D721Med (cell line): Measurements from ENCODE around the gene TSPEAR.
"Not testable (repeated sequence)": the region's sequence is repeated elsewhere in the genome, so short reads cannot be mapped to it uniquely, and the experiment has no call there.

ENCODE experiments used
- DNase-seq: peaks from one replicate; pipeline ENCODE4 v3.0.0; 2011; ENCODE audit warnings: low spot score; ENCODE audit not compliant: insufficient read length
- FAIRE-seq: peaks from 2 replicates; lab custom pipeline; 2011; peaks lifted over from hg19 to GRCh38; lab: Jason Lieb, UNC
- CTCF ChIP-seq: IDR thresholded peaks from 2 replicates; pipeline ENCODE4 v1.5.1; 2012; ENCODE audit warnings: mild to moderate bottlenecking, control low read depth; ENCODE audit not compliant: insufficient read depth; ENCODE audit errors: missing control alignments

TSPEAR gene

GRCh38 chr21:44484498-44485253 is 226.7 kb downstream of the TSPEAR start:
- DNase-seq (no peak), FAIRE-seq (no peak)
- TF ChIP-seq CTCF, result no peak

- FAIRE-seq (no peak), DNase-seq (no peak)
- no peak for TF ChIP-seq CTCF
These were observed 227.8 kb downstream of the TSPEAR start for GRCh38 chr21:44483288-44484237.

GRCh38 chr21:44482581-44483287 is 228.6 kb downstream of the TSPEAR start:
- DNase-seq (no peak), FAIRE-seq (no peak)
- TF ChIP-seq CTCF, result no peak

- TF ChIP-seq CTCF, result no peak
- FAIRE-seq, result no peak
- no peak for DNase-seq
These were observed 230.9 kb downstream of the TSPEAR start for GRCh38 chr21:44480200-44481053.

GRCh38 chr21:44479556-44480199 is 231.7 kb downstream of the TSPEAR start:
- DNase-seq, FAIRE-seq: not testable (repeated sequence)
- peak; percentile 37 for TF ChIP-seq CTCF

- no peak for FAIRE-seq
- TF ChIP-seq CTCF, result no peak
- DNase-seq, result no peak
These were observed 232.6 kb downstream of the TSPEAR start for GRCh38 chr21:44478801-44479167.
